GM23248 (cell line): ENCODE results near the gene TRA2B. TPM values are rescaled to one million over a fixed set of nuclear protein-coding genes. Genes with fewer than 3 reads are reported as not detected.

Source experiments
- DNase-seq: peaks from one replicate; pipeline ENCODE4 v3.0.0-alpha.2; 2015
- H2AFZ ChIP-seq: fragments of 200-600 bp; sonication (generic); 2 replicates; pipeline ENCODE4 v1.6.1; 2016; ENCODE audit warnings: antibody characterized with exemption
- H3F3A ChIP-seq: fragments of 200-600 bp; sonication (generic); 2 replicates; pipeline ENCODE4 v1.6.1; 2016; ENCODE audit warnings: mild to moderate bottlenecking, antibody characterized with exemption, mixed run types; ENCODE audit not compliant: insufficient read depth
- H3K27ac ChIP-seq: fragments of 200-600 bp; sonication (generic); 2 replicates; pipeline ENCODE4 v1.5.1; 2016; ENCODE audit warnings: mild to moderate bottlenecking
- H3K27me3 ChIP-seq: fragments of 200-600 bp; sonication (generic); replicated peaks from 2 replicates; pipeline ENCODE4 v1.6.1; 2016; ENCODE audit warnings: mild to moderate bottlenecking; ENCODE audit not compliant: insufficient read depth
- H3K36me3 ChIP-seq: fragments of 200-600 bp; sonication (generic); 2 replicates; pipeline ENCODE4 v1.6.1; 2016; ENCODE audit warnings: low read depth, mild to moderate bottlenecking
- H3K4me1 ChIP-seq: fragments of 200-600 bp; sonication (generic); 2 replicates; pipeline ENCODE4 v1.6.1; 2016; ENCODE audit warnings: mild to moderate bottlenecking; ENCODE audit not compliant: insufficient read depth
- H3K4me2 ChIP-seq: fragments of 200-600 bp; sonication (generic); one replicate; pipeline ENCODE4 v1.6.1; 2016; ENCODE audit warnings: mild to moderate bottlenecking; ENCODE audit not compliant: unreplicated experiment
- H3K4me3 ChIP-seq: fragments of 200-600 bp; sonication (generic); 2 replicates; pipeline ENCODE4 v1.5.1; 2016; ENCODE audit warnings: mild to moderate bottlenecking
- H3K79me2 ChIP-seq: fragments of 200-600 bp; sonication (generic); 2 replicates; pipeline ENCODE4 v1.6.1; 2016; ENCODE audit warnings: mild to moderate bottlenecking; ENCODE audit not compliant: insufficient read depth
- H3K9ac ChIP-seq: fragments of 200-600 bp; sonication (generic); 2 replicates; pipeline ENCODE4 v1.6.1; 2016; ENCODE audit warnings: mild to moderate bottlenecking
- H3K9me2 ChIP-seq: fragments of 200-600 bp; sonication (generic); 2 replicates; pipeline ENCODE4 v1.6.1; 2016; ENCODE audit warnings: mixed run types, mild to moderate bottlenecking, moderate library complexity; ENCODE audit not compliant: insufficient read depth
- H3K9me3 ChIP-seq: fragments of 200-600 bp; sonication (generic); one replicate; pipeline ENCODE4 v1.6.1; 2017; ENCODE audit warnings: low read depth
- H4K20me1 ChIP-seq: fragments of 200-600 bp; sonication (generic); 2 replicates; pipeline ENCODE4 v1.6.0; 2016; ENCODE audit not compliant: insufficient read depth
- EZH2 ChIP-seq: fragments of 200-600 bp; sonication (generic); IDR thresholded peaks from 2 replicates; pipeline ENCODE4 v1.6.1; 2018; ENCODE audit warnings: antibody characterized with exemption, mild to moderate bottlenecking; ENCODE audit not compliant: insufficient read depth, poor library complexity, severe bottlenecking
- EZH2phosphoT487 ChIP-seq: fragments of 200-600 bp; sonication (generic); IDR thresholded peaks from 2 replicates; pipeline ENCODE4 v1.6.1; 2018; ENCODE audit warnings: antibody characterized with exemption, moderate library complexity, mild to moderate bottlenecking, low read depth; ENCODE audit not compliant: insufficient read depth
- WGBS, 2 experiments: methylation state at CpG; one replicate each; pipeline ENCODE4 v1.1.6; 2015 to 2017; ENCODE audit warnings: low lambda C conversion rate in 2 of 2, low coverage in 1 of 2; ENCODE audit errors: missing lambda C conversion rate in 2 of 2; 5-methylcytosine and 5-hydroxymethylcytosine counted together
- in situ Hi-C: fragments of 300-500 bp; cut with MboI; formaldehyde crosslinking; loops from 2 replicates; pipeline ENCODE4 v1.15.0; 2020
- polyA plus RNA-seq: library from polyadenylated mRNA; unstranded; fragments of >200 nt; fragmentation: Nextera tagmentation; extraction: Ambion mirVana; gene quantifications from 2 replicates; pipeline ENCODE4 v1.2.1, GENCODE V29; 2016
- total RNA-seq: library from RNA; depleted of rRNA; stranded (reverse); fragments of >200 nt; shearing (Covaris generic); gene quantifications from 2 replicates; pipeline ENCODE4 v1.2.3, GENCODE V29; 2014

Gene TRA2B
- total and polyA plus RNA-seq, 2 experiments from 2014 or later: 111 to 138 TPM

GRCh38 chr3:185966655-185967054, 28.8 kb upstream of the TRA2B start:
- Histone ChIP-seq H4K20me1 (no peaks in the 10 kb centered on the region), H2AFZ (no peak overlapping the region), H3K27me3 (no peaks in the 10 kb centered on the region), H3K9ac (no peak overlapping the region), H3K4me3 (no peak overlapping the region), H3K27ac (no peak overlapping the region), H3F3A (no peaks in the 10 kb centered on the region), H3K79me2 (no peaks in the 10 kb centered on the region), H3K36me3 (no peaks in the 10 kb centered on the region), H3K4me1 (no peaks in the 10 kb centered on the region), H3K4me2 (no peak overlapping the region), H3K9me2 (no peaks in the 10 kb centered on the region), H3K9me3 (no peaks in the 10 kb centered on the region)
- in situ Hi-C loops: no loop called here
- DNase-seq: no peak
- TF ChIP-seq EZH2phosphoT487 (no peak), EZH2 (no peak)
- WGBS, 2 experiments: 74 to 78% methylated on average over 2 of the region's 2 CpGs

- H3K9me3 ChIP-seq: no peaks in the 10 kb centered on the region
- H3K27me3 ChIP-seq: no peaks in the 10 kb centered on the region
- no peak overlapping the region for H3K27ac ChIP-seq
- H3K9me2 ChIP-seq: no peaks in the 10 kb centered on the region
- no peaks in the 10 kb centered on the region for H3F3A ChIP-seq
- no peaks in the 10 kb centered on the region for H3K79me2 ChIP-seq
- no peak overlapping the region for H3K9ac ChIP-seq
- H3K4me3 ChIP-seq: no peak overlapping the region
- no peaks in the 10 kb centered on the region for H3K36me3 ChIP-seq
- in situ Hi-C loops: no loop called here
- WGBS, 2 experiments: 42 to 44% methylated on average over 2 of the region's 2 CpGs
- no peaks in the 10 kb centered on the region for H4K20me1 ChIP-seq
- no peak for DNase-seq
- H3K4me2 ChIP-seq: no peak overlapping the region
- H2AFZ ChIP-seq: no peak overlapping the region
- TF ChIP-seq EZH2phosphoT487 (no peak), EZH2 (no peak)
- H3K4me1 ChIP-seq: peaks cover 5% of the 10 kb centered on the region; the same call in 1 of the 2 replicates
Measured at GRCh38 chr3:185965496-185965895, 27.7 kb upstream of the TRA2B start.

GRCh38 chr3:185961675-185962232, 23.9 kb upstream of the TRA2B start:
- Histone ChIP-seq H3K4me3 (no peak overlapping the region), H3K27ac (no peak overlapping the region), H2AFZ (no peak overlapping the region), H3K9me3 (no peaks in the 10 kb centered on the region), H3K4me1 (peaks cover 22% of the 10 kb centered on the region; the same call in 1 of the 2 replicates), H3K9ac (no peak overlapping the region), H3K79me2 (no peaks in the 10 kb centered on the region), H3K9me2 (no peaks in the 10 kb centered on the region), H3K27me3 (no peaks in the 10 kb centered on the region), H4K20me1 (no peaks in the 10 kb centered on the region), H3F3A (peaks cover 6% of the 10 kb centered on the region; the same call in 1 of the 2 replicates), H3K4me2 (no peak overlapping the region), H3K36me3 (no peaks in the 10 kb centered on the region)
- TF ChIP-seq EZH2phosphoT487: no peak
- no peak for TF ChIP-seq EZH2
- in situ Hi-C loops: no loop called here
- WGBS, 2 experiments: 74 to 87% methylated on average over 4 of the region's 4 CpGs
- no peak for DNase-seq

- Histone ChIP-seq H4K20me1 (no peaks in the 10 kb centered on the region), H3K36me3 (no peaks in the 10 kb centered on the region), H2AFZ (peak overlapping the region; percentile 76), H3K9ac (peak overlapping the region; percentile 86), H3K27me3 (no peaks in the 10 kb centered on the region), H3K4me1 (peaks cover 22% of the 10 kb centered on the region; the same call in 1 of the 2 replicates), H3K9me3 (no peaks in the 10 kb centered on the region), H3K4me3 (peak overlapping the region; percentile 63), H3F3A (peaks cover 6% of the 10 kb centered on the region; the same call in 1 of the 2 replicates), H3K9me2 (no peaks in the 10 kb centered on the region), H3K79me2 (no peaks in the 10 kb centered on the region), H3K4me2 (peak overlapping the region; percentile 85), H3K27ac (peak overlapping the region; percentile 92)
- in situ Hi-C loops: no loop called here
- WGBS, 2 experiments: 66 to 69% methylated on average over 4 of the region's 4 CpGs
- TF ChIP-seq EZH2phosphoT487 (no peak), EZH2 (no peak)
- DNase-seq: peak; percentile 50
Measured at GRCh38 chr3:185960522-185961288, 22.9 kb upstream of the TRA2B start.
